GM23248 (cell line): ENCODE results near the gene CDO1. TPM values are rescaled to one million over a fixed set of nuclear protein-coding genes. Genes with fewer than 3 reads are reported as not detected.
"Not testable (repeated sequence)": the region's sequence is repeated elsewhere in the genome, so short reads cannot be mapped to it uniquely, and the experiment has no call there.

Experiments
- DNase-seq: peaks from one replicate; pipeline ENCODE4 v3.0.0-alpha.2; 2015
- H2AFZ ChIP-seq: fragments of 200-600 bp; sonication (generic); 2 replicates; pipeline ENCODE4 v1.6.1; 2016; ENCODE audit warnings: antibody characterized with exemption
- H3F3A ChIP-seq: fragments of 200-600 bp; sonication (generic); 2 replicates; pipeline ENCODE4 v1.6.1; 2016; ENCODE audit warnings: mild to moderate bottlenecking, antibody characterized with exemption, mixed run types; ENCODE audit not compliant: insufficient read depth
- H3K27ac ChIP-seq: fragments of 200-600 bp; sonication (generic); 2 replicates; pipeline ENCODE4 v1.5.1; 2016; ENCODE audit warnings: mild to moderate bottlenecking
- H3K27me3 ChIP-seq: fragments of 200-600 bp; sonication (generic); replicated peaks from 2 replicates; pipeline ENCODE4 v1.6.1; 2016; ENCODE audit warnings: mild to moderate bottlenecking; ENCODE audit not compliant: insufficient read depth
- H3K36me3 ChIP-seq: fragments of 200-600 bp; sonication (generic); 2 replicates; pipeline ENCODE4 v1.6.1; 2016; ENCODE audit warnings: low read depth, mild to moderate bottlenecking
- H3K4me1 ChIP-seq: fragments of 200-600 bp; sonication (generic); 2 replicates; pipeline ENCODE4 v1.6.1; 2016; ENCODE audit warnings: mild to moderate bottlenecking; ENCODE audit not compliant: insufficient read depth
- H3K4me2 ChIP-seq: fragments of 200-600 bp; sonication (generic); one replicate; pipeline ENCODE4 v1.6.1; 2016; ENCODE audit warnings: mild to moderate bottlenecking; ENCODE audit not compliant: unreplicated experiment
- H3K4me3 ChIP-seq: fragments of 200-600 bp; sonication (generic); 2 replicates; pipeline ENCODE4 v1.5.1; 2016; ENCODE audit warnings: mild to moderate bottlenecking
- H3K79me2 ChIP-seq: fragments of 200-600 bp; sonication (generic); 2 replicates; pipeline ENCODE4 v1.6.1; 2016; ENCODE audit warnings: mild to moderate bottlenecking; ENCODE audit not compliant: insufficient read depth
- H3K9ac ChIP-seq: fragments of 200-600 bp; sonication (generic); 2 replicates; pipeline ENCODE4 v1.6.1; 2016; ENCODE audit warnings: mild to moderate bottlenecking
- H3K9me2 ChIP-seq: fragments of 200-600 bp; sonication (generic); 2 replicates; pipeline ENCODE4 v1.6.1; 2016; ENCODE audit warnings: mixed run types, mild to moderate bottlenecking, moderate library complexity; ENCODE audit not compliant: insufficient read depth
- H3K9me3 ChIP-seq: fragments of 200-600 bp; sonication (generic); one replicate; pipeline ENCODE4 v1.6.1; 2017; ENCODE audit warnings: low read depth
- H4K20me1 ChIP-seq: fragments of 200-600 bp; sonication (generic); 2 replicates; pipeline ENCODE4 v1.6.0; 2016; ENCODE audit not compliant: insufficient read depth
- EZH2 ChIP-seq: fragments of 200-600 bp; sonication (generic); IDR thresholded peaks from 2 replicates; pipeline ENCODE4 v1.6.1; 2018; ENCODE audit warnings: antibody characterized with exemption, mild to moderate bottlenecking; ENCODE audit not compliant: insufficient read depth, poor library complexity, severe bottlenecking
- EZH2phosphoT487 ChIP-seq: fragments of 200-600 bp; sonication (generic); IDR thresholded peaks from 2 replicates; pipeline ENCODE4 v1.6.1; 2018; ENCODE audit warnings: antibody characterized with exemption, moderate library complexity, mild to moderate bottlenecking, low read depth; ENCODE audit not compliant: insufficient read depth
- WGBS, 2 experiments: methylation state at CpG; one replicate each; pipeline ENCODE4 v1.1.6; 2015 to 2017; ENCODE audit warnings: low lambda C conversion rate in 2 of 2, low coverage in 1 of 2; ENCODE audit errors: missing lambda C conversion rate in 2 of 2; 5-methylcytosine and 5-hydroxymethylcytosine counted together
- in situ Hi-C: fragments of 300-500 bp; cut with MboI; formaldehyde crosslinking; loops from 2 replicates; pipeline ENCODE4 v1.15.0; 2020
- polyA plus RNA-seq: library from polyadenylated mRNA; unstranded; fragments of >200 nt; fragmentation: Nextera tagmentation; extraction: Ambion mirVana; gene quantifications from 2 replicates; pipeline ENCODE4 v1.2.1, GENCODE V29; 2016
- total RNA-seq: library from RNA; depleted of rRNA; stranded (reverse); fragments of >200 nt; shearing (Covaris generic); gene quantifications from 2 replicates; pipeline ENCODE4 v1.2.3, GENCODE V29; 2014

The CDO1 gene
- total and polyA plus RNA-seq, 2 experiments from 2014 or later, result 2.2 to 4.3 TPM

- no peaks in the 10 kb centered on the region for H3K27me3 ChIP-seq
- peaks cover 25% of the 10 kb centered on the region for H3K36me3 ChIP-seq
- DNase-seq, result no peak
- no peaks in the 10 kb centered on the region for H3K9me2 ChIP-seq
- H3K4me1 ChIP-seq, result no peaks in the 10 kb centered on the region
- peaks cover 16% of the 10 kb centered on the region; the same call in 1 of the 2 replicates for H3F3A ChIP-seq
- in situ Hi-C loops, result loop anchor here (25.0 kb wide), 1 partner anchor 514 kb away; no protein-coding TSS in a partner anchor
- H3K4me3 ChIP-seq, result no peak overlapping the region
- H4K20me1 ChIP-seq, result no peaks in the 10 kb centered on the region
- H3K4me2 ChIP-seq, result no peak overlapping the region
- no peak overlapping the region for H3K9ac ChIP-seq
- no peaks in the 10 kb centered on the region for H3K79me2 ChIP-seq
- no peaks in the 10 kb centered on the region for H3K9me3 ChIP-seq
- no peak overlapping the region for H3K27ac ChIP-seq
- H2AFZ ChIP-seq, result no peak overlapping the region
- no peak for TF ChIP-seq EZH2phosphoT487
- TF ChIP-seq EZH2, result no peak
- 96 to 100% methylated on average over 4 of the region's 4 CpGs for WGBS, 2 experiments
Measured at GRCh38 chr5:115825948-115826347, 9.5 kb upstream of the CDO1 start.

- DNase-seq, H3K9me2 ChIP-seq, H3K9me3 ChIP-seq, H3K79me2 ChIP-seq, H3K4me1 ChIP-seq, H3K9ac ChIP-seq, H3K27ac ChIP-seq, H3K4me2 ChIP-seq, H2AFZ ChIP-seq, H4K20me1 ChIP-seq, H3K4me3 ChIP-seq, H3K27me3 ChIP-seq: not testable (repeated sequence)
- in situ Hi-C loops, result loop anchor here (25.0 kb wide), 1 partner anchor 513 kb away; no protein-coding TSS in a partner anchor
- Histone ChIP-seq H3K36me3 (peaks cover 19% of the 10 kb centered on the region), H3F3A (peaks cover 16% of the 10 kb centered on the region; the same call in 1 of the 2 replicates)
- WGBS, 2 experiments, result 93 to 95% methylated on average over 1 of the region's 1 CpG
Measured at GRCh38 chr5:115824983-115825382, 8.5 kb upstream of the CDO1 start.

GRCh38 chr5:115820846-115821245 lies 4.4 kb upstream of the CDO1 start:
- Histone ChIP-seq H3K4me3 (no peak overlapping the region), H3K79me2 (no peaks in the 10 kb centered on the region), H3K27ac (no peak overlapping the region), H3K36me3 (no peaks in the 10 kb centered on the region), H3K4me2 (no peak overlapping the region), H3K27me3 (0 out of 2 replicates have a peak, but pooled peaks cover under 1% of the 10 kb centered on the region), H3K9me3 (no peaks in the 10 kb centered on the region), H3K4me1 (no peaks in the 10 kb centered on the region), H4K20me1 (no peaks in the 10 kb centered on the region), H2AFZ (no peak overlapping the region), H3K9ac (no peak overlapping the region), H3F3A (no peaks in the 10 kb centered on the region), H3K9me2 (no peaks in the 10 kb centered on the region)
- no peak for DNase-seq
- TF ChIP-seq EZH2 (no peak), EZH2phosphoT487 (no peak)
- 8 to 14% methylated on average over 1 of the region's 1 CpG for WGBS, 2 experiments
- in situ Hi-C loops, result no loop called here

- WGBS, 2 experiments, result 94 to 96% methylated on average over 18 of the region's 18 CpGs
- Histone ChIP-seq H3K9me3 (no peaks in the 10 kb centered on the region), H3K36me3 (no peaks in the 10 kb centered on the region), H3K4me1 (no peaks in the 10 kb centered on the region), H3K9me2 (no peaks in the 10 kb centered on the region), H2AFZ (no peak overlapping the region), H3K79me2 (no peaks in the 10 kb centered on the region), H3F3A (no peaks in the 10 kb centered on the region), H3K4me3 (no peak overlapping the region), H3K27me3 (peaks cover 16% of the 10 kb centered on the region), H3K9ac (no peak overlapping the region), H3K27ac (no peak overlapping the region), H4K20me1 (no peaks in the 10 kb centered on the region), H3K4me2 (no peak overlapping the region)
- in situ Hi-C loops, result no loop called here
- no peak for DNase-seq
- TF ChIP-seq EZH2 (no peak), EZH2phosphoT487 (no peak)
Measured at GRCh38 chr5:115818821-115819220, 2.4 kb upstream of the CDO1 start.

GRCh38 chr5:115817386-115817785 lies 927 bp upstream of the CDO1 start:
- WGBS, 2 experiments, result 76 to 80% methylated on average over 7 of the region's 7 CpGs
- no peak for DNase-seq
- Histone ChIP-seq H3K4me2 (no peak overlapping the region), H3K27ac (no peak overlapping the region), H3K4me1 (no peaks in the 10 kb centered on the region), H3K27me3 (peaks cover 16% of the 10 kb centered on the region), H4K20me1 (no peaks in the 10 kb centered on the region), H3F3A (no peaks in the 10 kb centered on the region), H3K9me3 (no peaks in the 10 kb centered on the region), H3K9ac (no peak overlapping the region), H3K79me2 (no peaks in the 10 kb centered on the region), H3K36me3 (no peaks in the 10 kb centered on the region), H2AFZ (no peak overlapping the region), H3K9me2 (no peaks in the 10 kb centered on the region), H3K4me3 (no peak overlapping the region; the same call in 1 of the 2 replicates)
- in situ Hi-C loops, result no loop called here
- no peak for TF ChIP-seq EZH2phosphoT487
- no peak for TF ChIP-seq EZH2
